ENCODE data around the gene DYNLT1. TPM values are rescaled to one million over a fixed set of nuclear protein-coding genes. Genes with fewer than 3 reads are reported as not detected.

DYNLT1 gene
- total RNA-seq (2022), result 95.6 and 96.6 TPM in 2 replicates
- Bru-seq, nascent RNA, result percentile 88 among the genes with signal in this experiment
- percentile 86 among the genes with signal in this experiment for BruChase-seq, experiment 1, labeled RNA remaining after a 2-hour chase
- percentile 92 among the genes with signal in this experiment for BruChase-seq, experiment 2, labeled RNA remaining after a 6-hour chase
- long read RNA-seq, transcript DYNLT1-203 (5 exons, 726 nt), result major isoform, 94 of 109 reads
- long read RNA-seq, partial matches to known transcripts, result 2 of 109 reads
- long read RNA-seq, other reads (novel, unspliced or antisense), result 12 of 109 reads

DNA sequence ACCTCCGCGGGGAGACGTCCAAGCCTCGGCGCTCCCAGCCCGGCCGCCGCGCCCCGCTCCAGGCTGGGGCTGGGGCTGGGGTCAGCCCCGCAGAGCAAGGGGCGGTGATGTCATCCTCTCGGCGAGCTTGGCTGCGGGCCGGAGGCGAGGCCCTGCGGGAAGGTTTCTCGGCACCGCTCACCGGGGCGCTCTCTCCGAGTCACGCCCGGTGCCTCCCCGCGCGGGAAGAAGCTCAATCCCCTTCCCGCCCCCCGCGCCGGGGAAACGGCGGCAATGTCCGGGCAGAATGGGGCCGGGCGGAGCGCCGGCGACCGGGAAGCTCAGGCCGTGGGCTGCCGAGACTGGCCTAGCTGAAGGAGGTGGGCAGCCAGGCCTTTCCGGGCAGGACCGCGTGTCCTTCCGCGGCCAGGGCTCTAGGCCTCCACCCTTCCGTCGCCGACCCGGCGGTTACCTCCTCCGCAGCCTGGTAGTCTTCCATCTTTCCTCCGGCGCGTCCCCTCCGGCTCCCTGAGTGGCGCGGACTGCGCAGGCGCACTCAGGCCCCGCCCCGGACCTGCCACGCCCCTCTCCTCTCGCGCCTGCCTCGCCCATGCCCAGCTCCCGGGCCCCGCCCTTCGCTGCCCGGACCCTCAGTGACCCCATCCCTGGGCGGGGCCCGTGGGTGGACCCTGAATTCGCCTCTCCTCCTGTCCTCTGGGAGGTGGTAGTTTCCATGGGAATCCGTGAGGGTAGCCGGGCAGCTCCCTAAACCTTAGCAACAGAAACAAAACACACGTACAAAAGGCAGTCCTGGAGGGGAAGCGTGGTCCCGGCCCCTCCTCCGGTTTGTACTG is at the start of gene DYNLT1:
Gene DYNLT1, minus strand, starts transcription at position 513 of the 833 bp plus-strand sequence. Its CDS starts 35 bp downstream, at position 478.
- Histone ChIP-seq H3K9me3 (no peaks in the 10 kb centered on the region), H3K4me1 (peaks cover 19% of the 10 kb centered on the region), H3K4me3 (ENCODE audit: low read depth, low read length) (peak within 1 kb of the TSS; percentile 88), H3K36me3 (ENCODE audit: control insufficient read depth, insufficient read depth, low read length) (no peaks in the 10 kb centered on the region), H3K27me3 (replicated peaks; ENCODE audit: control insufficient read depth, insufficient read depth, low read length) (no peaks in the 10 kb centered on the region)
- Mint-ChIP-seq H3K36me3 (ENCODE audit: insufficient read depth, unreplicated experiment) (peaks cover 36% of the 10 kb centered on the region), H3K9me3 (ENCODE audit: unreplicated experiment) (no peaks in the 10 kb centered on the region), H3K27me3 (ENCODE audit: insufficient read depth, unreplicated experiment) (no peaks in the 10 kb centered on the region), H3K27ac (ENCODE audit: unreplicated experiment) (peak within 1 kb of the TSS; percentile 94), H3K4me3 (ENCODE audit: unreplicated experiment) (peak within 1 kb of the TSS; percentile 96), H3K4me1 (ENCODE audit: low read depth, unreplicated experiment) (peaks cover 28% of the 10 kb centered on the region)
- TF ChIP-seq, protein P1, sequence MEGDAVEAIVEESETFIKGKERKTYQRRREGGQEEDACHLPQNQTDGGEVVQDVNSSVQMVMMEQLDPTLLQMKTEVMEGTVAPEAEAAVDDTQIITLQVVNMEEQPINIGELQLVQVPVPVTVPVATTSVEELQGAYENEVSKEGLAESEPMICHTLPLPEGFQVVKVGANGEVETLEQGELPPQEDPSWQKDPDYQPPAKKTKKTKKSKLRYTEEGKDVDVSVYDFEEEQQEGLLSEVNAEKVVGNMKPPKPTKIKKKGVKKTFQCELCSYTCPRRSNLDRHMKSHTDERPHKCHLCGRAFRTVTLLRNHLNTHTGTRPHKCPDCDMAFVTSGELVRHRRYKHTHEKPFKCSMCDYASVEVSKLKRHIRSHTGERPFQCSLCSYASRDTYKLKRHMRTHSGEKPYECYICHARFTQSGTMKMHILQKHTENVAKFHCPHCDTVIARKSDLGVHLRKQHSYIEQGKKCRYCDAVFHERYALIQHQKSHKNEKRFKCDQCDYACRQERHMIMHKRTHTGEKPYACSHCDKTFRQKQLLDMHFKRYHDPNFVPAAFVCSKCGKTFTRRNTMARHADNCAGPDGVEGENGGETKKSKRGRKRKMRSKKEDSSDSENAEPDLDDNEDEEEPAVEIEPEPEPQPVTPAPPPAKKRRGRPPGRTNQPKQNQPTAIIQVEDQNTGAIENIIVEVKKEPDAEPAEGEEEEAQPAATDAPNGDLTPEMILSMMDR (IDR thresholded peaks at IDR 0.05; ENCODE audit: insufficient read depth in 1 of 2, low read depth in 1 of 2, low read length in 1 of 2, severe bottlenecking in 1 of 2, unreplicated experiment in 1 of 2), result peak in 1 of 2 experiments; percentile 0
- no TSS peak for BruUV-seq (replicated peaks)
- ChIA-PET CTCF (interaction anchor here (0.6 to 3.6 kb wide), 6 partner anchors 16 to 430 kb away, joined by 3 to 20 read pairs (median 6); partner anchors contain the start of gene RSPH3), POLR2A (interaction anchor here (0.6 to 1.9 kb wide), 4 partner anchors 13 to 1083 kb away, joined by 3 to 6 read pairs (median 3); partner anchors contain the start of gene WTAP)
- intact Hi-C loops (cut with micrococcal nuclease; ENCODE audit: unreplicated experiment), result loop anchor here (1.0 kb wide), 1 partner anchor 47 kb away; no protein-coding TSS in a partner anchor
- peak; percentile 92 to 97 for DNase-seq

DNA sequence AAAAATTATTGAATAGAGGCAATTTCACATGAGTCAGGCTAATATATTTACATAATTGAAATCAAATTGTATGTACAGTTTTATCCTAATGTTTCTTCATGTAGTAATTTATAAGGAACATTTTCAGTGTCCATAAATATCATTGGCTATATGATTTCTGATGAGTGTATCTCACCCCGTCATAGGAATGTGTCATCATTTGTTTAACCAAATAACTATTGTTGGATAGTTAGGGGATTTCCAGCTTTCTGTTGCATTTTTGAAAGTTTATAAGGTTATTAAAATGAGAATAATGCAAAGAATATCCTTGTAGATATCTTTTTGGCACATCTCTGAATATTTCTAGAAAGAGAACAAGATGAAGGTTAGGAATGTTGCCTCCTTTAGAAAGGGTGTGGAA is 44.3 kb upstream of the DYNLT1 start:
- TF ChIP-seq, protein P1 (IDR thresholded peaks at IDR 0.05; ENCODE audit: insufficient read depth in 1 of 2, low read depth in 1 of 2, low read length in 1 of 2, severe bottlenecking in 1 of 2, unreplicated experiment in 1 of 2), result no peak
- DNase-seq, result no peak
- H3K27ac Mint-ChIP-seq (ENCODE audit: unreplicated experiment), result no peak overlapping the region
- H3K27me3 ChIP-seq (replicated peaks; ENCODE audit: control insufficient read depth, insufficient read depth, low read length), result no peaks in the 10 kb centered on the region
- H3K36me3 ChIP-seq (ENCODE audit: control insufficient read depth, insufficient read depth, low read length), result no peaks in the 10 kb centered on the region
- no peaks in the 10 kb centered on the region for H3K9me3 ChIP-seq
- H3K4me1 ChIP-seq, result no peaks in the 10 kb centered on the region
- POLR2A ChIA-PET, result no interaction called here
- CTCF ChIA-PET, result interaction anchor here (0.6 kb wide), 1 partner anchor 268 kb away, joined by 4 read pairs; no protein-coding TSS in a partner anchor
- no peaks in the 10 kb centered on the region for H3K36me3 Mint-ChIP-seq (ENCODE audit: insufficient read depth, unreplicated experiment)
- no peak overlapping the region for H3K4me3 ChIP-seq (ENCODE audit: low read depth, low read length)
- no peaks in the 10 kb centered on the region for H3K27me3 Mint-ChIP-seq (ENCODE audit: insufficient read depth, unreplicated experiment)
- no TSS peak for BruUV-seq (replicated peaks)
- intact Hi-C loops (cut with micrococcal nuclease; ENCODE audit: unreplicated experiment), result no loop called here
- peaks cover 11% of the 10 kb centered on the region for H3K4me1 Mint-ChIP-seq (ENCODE audit: low read depth, unreplicated experiment)
- no peak overlapping the region for H3K4me3 Mint-ChIP-seq (ENCODE audit: unreplicated experiment)
- no peaks in the 10 kb centered on the region for H3K9me3 Mint-ChIP-seq (ENCODE audit: unreplicated experiment)

DNA sequence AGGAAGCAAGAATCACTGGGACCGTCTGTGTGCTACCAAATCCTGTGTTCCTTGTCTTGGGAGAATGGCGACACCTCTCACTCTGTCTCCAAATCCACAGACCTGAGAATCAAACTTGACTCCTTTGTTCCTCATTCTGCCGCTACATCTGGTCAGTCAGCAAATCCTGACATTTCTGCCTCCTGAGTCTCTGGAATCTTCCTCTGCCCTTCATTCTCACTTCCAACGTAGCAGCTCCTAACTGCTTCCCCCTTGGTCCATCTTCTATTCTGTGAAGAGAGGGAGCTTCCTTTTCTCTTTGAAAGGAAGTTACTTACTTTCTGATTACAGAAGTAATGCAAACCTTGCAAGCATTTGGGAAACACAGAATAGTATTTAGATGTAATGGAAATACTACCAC is 43.0 kb upstream of the DYNLT1 start:
- ChIA-PET POLR2A (no interaction called here), CTCF (no interaction called here)
- BruUV-seq (replicated peaks), result no TSS peak
- Mint-ChIP-seq H3K9me3 (ENCODE audit: unreplicated experiment) (no peaks in the 10 kb centered on the region), H3K4me3 (ENCODE audit: unreplicated experiment) (no peak overlapping the region), H3K36me3 (ENCODE audit: insufficient read depth, unreplicated experiment) (no peaks in the 10 kb centered on the region), H3K27ac (ENCODE audit: unreplicated experiment) (no peak overlapping the region), H3K27me3 (ENCODE audit: insufficient read depth, unreplicated experiment) (no peaks in the 10 kb centered on the region), H3K4me1 (ENCODE audit: low read depth, unreplicated experiment) (peaks cover 11% of the 10 kb centered on the region)
- intact Hi-C loops (cut with micrococcal nuclease; ENCODE audit: unreplicated experiment), result no loop called here
- TF ChIP-seq, protein P1 (IDR thresholded peaks at IDR 0.05; ENCODE audit: insufficient read depth in 1 of 2, low read depth in 1 of 2, low read length in 1 of 2, severe bottlenecking in 1 of 2, unreplicated experiment in 1 of 2), result no peak
- H3K36me3 ChIP-seq (ENCODE audit: control insufficient read depth, insufficient read depth, low read length), result no peaks in the 10 kb centered on the region
- H3K27me3 ChIP-seq (replicated peaks; ENCODE audit: control insufficient read depth, insufficient read depth, low read length), result no peaks in the 10 kb centered on the region
- DNase-seq, result no peak
- H3K4me3 ChIP-seq (ENCODE audit: low read depth, low read length), result no peak overlapping the region
- no peaks in the 10 kb centered on the region for H3K4me1 ChIP-seq
- no peaks in the 10 kb centered on the region for H3K9me3 ChIP-seq
